Tibial artery (tissue), 4 donors: Measurements from ENCODE around the gene HAGHL.

Source experiments
- DNase-seq, 2 donors: peaks; one replicate each; pipeline ENCODE4 v3.0.0-alpha.2; 2019
- H3K27ac ChIP-seq, 2 donors: fragments of 200-600 bp; sonication (generic) in 1 of 2; 1 replicate in 1 of 2; 2 replicates in 1 of 2; pipeline ENCODE4 v1.5.1; 2018 to 2019; ENCODE audit warnings: mild to moderate bottlenecking in 1 of 2
- H3K27me3 ChIP-seq, 2 donors: fragments of 200-600 bp; sonication (generic) in 1 of 2; one replicate each; pipeline versions ENCODE4 v1.5.1 to v1.6.0; 2016 to 2019
- H3K36me3 ChIP-seq, 3 donors: fragments of 200-600 bp; sonication (generic) in 2 of 3; one replicate each; pipeline ENCODE4 v1.5.1; 2016 to 2019; ENCODE audit warnings: mild to moderate bottlenecking in 2 of 3
- H3K4me1 ChIP-seq, 4 donors: fragments of 200-600 bp; sonication (generic) in 2 of 4; 1 replicate in 3 of 4; 2 replicates in 1 of 4; pipeline ENCODE4 v1.5.1; 2016 to 2019
- H3K4me3 ChIP-seq, 2 donors: fragments of 200-600 bp; sonication (generic) in 1 of 2; 1 replicate in 1 of 2; 2 replicates in 1 of 2; pipeline ENCODE4 v1.5.1; 2018 to 2019; ENCODE audit warnings: mild to moderate bottlenecking in 2 of 2
- H3K9me3 ChIP-seq, 3 donors: fragments of 200-600 bp; sonication (generic) in 1 of 3; one replicate each; pipeline ENCODE4 v1.5.1; 2016 to 2019
- intact Hi-C: fragments of 100-400 bp; cut with DNase I; formaldehyde crosslinking; loops from one replicate; pipeline ENCODE4 v1.15.0; 2023; ENCODE audit warnings: low total_unique reads
- TF ChIP-seq, protein P1 (sequence below), 2 experiments: fragments of 200-600 bp in 1 of 2; fragments of 450-650 bp in 1 of 2; IDR thresholded peaks; one replicate each; pipeline ENCODE4 v1.5.1; 2017 to 2019; ENCODE audit warnings: antibody characterized with exemption in 2 of 2, mild to moderate bottlenecking in 1 of 2, moderate library complexity in 1 of 2

Gene HAGHL

DNA sequence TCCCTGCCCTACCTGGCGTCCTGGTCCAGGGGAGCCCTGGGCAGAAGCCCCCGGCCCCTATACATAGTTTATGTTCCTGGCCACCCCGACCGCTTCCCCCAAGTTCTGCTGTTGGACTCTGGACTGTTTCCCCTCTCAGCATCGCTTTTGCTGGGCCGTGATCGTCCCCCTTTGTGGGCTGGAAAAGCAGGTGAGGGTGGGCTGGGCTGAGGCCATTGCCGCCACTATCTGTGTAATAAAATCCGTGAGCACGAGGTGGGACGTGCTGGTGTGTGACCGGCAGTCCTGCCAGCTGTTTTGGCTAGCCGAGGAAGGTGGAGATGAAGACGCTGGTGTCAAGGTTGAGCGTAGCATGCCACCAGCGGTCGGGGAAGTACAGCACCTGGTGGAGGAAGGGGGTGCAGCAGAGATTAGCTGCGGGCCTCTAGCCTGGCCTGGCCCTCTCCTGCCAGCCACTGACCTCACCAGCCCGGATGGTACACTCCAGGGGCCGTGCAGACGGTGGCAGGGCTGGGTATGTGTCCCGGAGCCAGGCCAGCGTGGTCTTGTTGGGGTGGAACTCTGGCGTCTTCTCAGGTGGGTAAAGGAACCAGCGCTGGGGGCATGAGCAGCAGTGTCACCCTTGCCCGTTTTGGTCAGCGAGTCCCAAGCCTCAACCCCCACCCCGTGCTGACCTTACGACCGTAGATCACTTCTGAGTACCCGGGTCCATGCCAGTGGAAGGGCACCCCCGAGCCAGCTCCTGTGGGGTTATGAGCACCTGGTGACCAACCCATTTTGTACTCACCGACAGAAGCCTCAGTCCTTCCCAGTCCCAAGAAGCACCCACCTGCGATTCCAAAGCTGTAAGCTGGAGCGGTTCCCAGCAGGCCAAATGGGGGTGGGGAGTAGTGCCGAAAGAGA, 44.2 kb upstream of the HAGHL start:
- intact Hi-C loops = no loop called here

DNA sequence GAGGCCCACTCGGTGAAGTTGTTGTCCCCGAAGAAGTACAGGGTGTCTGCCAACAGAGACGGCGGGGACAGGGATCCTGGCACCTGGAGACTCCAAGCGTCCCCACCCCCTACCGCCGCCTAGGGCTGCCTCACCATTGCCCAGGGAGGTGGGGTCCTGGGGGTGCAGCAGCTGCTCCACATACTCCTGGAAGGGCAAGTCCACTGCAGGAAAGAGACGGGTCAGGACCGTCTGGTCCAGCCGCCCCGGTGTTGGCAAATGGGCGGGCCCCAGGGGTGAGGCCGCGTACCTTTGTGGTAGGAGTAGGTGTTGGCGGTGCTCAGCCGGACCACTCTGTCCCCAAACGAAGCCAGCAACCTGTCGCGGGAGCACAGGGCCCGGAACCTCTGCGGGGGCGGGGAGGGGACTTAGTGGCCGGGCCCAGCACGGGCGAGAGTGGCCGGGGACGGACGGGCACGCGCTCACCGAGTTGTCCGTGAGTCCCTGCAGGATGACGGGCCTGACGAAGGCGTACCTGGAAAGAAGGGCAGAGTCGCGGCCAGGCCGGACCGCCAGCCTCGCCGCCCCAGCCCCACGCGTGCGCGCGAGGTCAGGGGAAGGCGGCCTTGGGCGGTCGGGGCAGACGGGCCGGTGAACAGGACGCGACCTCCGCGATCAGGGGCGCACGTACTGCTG, 43.4 kb upstream of the HAGHL start:
- peaks cover 18 to 50% (median 24%) of the 10 kb centered on the region in 3 donors for H3K36me3 ChIP-seq
- intact Hi-C loops = no loop called here

More for the DNA sequence above, 44.2 kb upstream of the HAGHL start:
- Histone ChIP-seq H3K9me3 (no peaks in the 10 kb centered on the region), H3K36me3 (peaks cover 18 to 47% (median 24%) of the 10 kb centered on the region in 3 donors), H3K4me1 (peaks cover 3 to 67% (median 50%) of the 10 kb centered on the region in 4 donors), H3K27ac (no peak overlapping the region), H3K4me3 (peak overlapping the region; percentile 59 to 81), H3K27me3 (no peaks in the 10 kb centered on the region)
- no peak for DNase-seq
- TF ChIP-seq, protein P1, sequence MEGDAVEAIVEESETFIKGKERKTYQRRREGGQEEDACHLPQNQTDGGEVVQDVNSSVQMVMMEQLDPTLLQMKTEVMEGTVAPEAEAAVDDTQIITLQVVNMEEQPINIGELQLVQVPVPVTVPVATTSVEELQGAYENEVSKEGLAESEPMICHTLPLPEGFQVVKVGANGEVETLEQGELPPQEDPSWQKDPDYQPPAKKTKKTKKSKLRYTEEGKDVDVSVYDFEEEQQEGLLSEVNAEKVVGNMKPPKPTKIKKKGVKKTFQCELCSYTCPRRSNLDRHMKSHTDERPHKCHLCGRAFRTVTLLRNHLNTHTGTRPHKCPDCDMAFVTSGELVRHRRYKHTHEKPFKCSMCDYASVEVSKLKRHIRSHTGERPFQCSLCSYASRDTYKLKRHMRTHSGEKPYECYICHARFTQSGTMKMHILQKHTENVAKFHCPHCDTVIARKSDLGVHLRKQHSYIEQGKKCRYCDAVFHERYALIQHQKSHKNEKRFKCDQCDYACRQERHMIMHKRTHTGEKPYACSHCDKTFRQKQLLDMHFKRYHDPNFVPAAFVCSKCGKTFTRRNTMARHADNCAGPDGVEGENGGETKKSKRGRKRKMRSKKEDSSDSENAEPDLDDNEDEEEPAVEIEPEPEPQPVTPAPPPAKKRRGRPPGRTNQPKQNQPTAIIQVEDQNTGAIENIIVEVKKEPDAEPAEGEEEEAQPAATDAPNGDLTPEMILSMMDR (IDR thresholded peaks at IDR 0.05) = no peak

DNA sequence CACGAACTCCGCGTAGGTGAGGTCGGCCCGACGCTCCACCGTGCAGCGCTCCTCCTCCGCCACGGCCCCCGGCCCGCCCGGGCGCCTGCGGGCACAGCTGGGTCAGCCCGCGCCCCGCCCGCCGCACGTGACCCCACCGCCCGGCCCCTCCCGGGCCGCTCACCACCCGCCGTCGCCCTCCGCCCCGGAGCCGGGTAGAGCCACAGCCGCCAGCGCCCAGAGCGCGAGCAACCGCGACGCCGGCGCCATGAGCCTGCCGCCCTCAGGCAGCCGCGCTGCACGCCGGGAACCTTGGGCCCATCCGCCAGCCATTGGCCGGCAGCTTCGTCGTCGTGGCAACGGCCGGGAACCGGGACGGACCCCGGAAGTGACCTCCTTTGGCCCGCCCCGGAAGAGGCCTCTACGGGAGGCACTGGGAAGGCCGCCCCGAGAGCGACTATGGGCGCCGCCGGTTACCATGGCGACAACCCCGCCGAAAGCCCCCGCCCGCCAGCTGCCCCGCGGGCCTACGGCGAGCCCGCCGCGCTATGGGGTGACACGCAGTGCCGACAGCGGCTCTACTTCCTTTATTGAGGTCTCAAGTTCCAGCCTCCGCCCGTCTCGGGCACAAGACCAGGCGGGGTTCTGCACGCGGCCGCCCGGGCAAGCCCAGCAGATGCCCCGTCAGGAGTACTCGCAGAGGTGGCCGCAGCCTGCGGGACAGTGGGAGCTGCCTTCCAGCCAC, 42.7 kb upstream of the HAGHL start, which contains the start of gene JMJD8:
JMJD8 (minus strand) TSS at position 264 of the 724 bp plus-strand sequence; CDS start at position 249, 15 bp downstream.
- H3K4me1 ChIP-seq = peaks cover 3 to 71% (median 56%) of the 10 kb centered on the region in 4 donors
- H3K4me3 ChIP-seq = peak within 1 kb of the TSS; percentile 59 to 60
- peak; percentile 95 to 98 for DNase-seq
- H3K27ac ChIP-seq = peak within 1 kb of the TSS; percentile 67 to 86
- intact Hi-C loops = no loop called here
- H3K27me3 ChIP-seq = no peaks in the 10 kb centered on the region
- TF ChIP-seq, protein P1 (IDR thresholded peaks at IDR 0.05) = no peak
- no peaks in the 10 kb centered on the region for H3K9me3 ChIP-seq
- peaks cover 18 to 50% (median 24%) of the 10 kb centered on the region in 3 donors for H3K36me3 ChIP-seq

More for the DNA sequence above, 43.4 kb upstream of the HAGHL start:
- H3K4me1 ChIP-seq = peaks cover 3 to 67% (median 52%) of the 10 kb centered on the region in 4 donors
- H3K27me3 ChIP-seq = no peaks in the 10 kb centered on the region
- H3K4me3 ChIP-seq = peak overlapping the region; percentile 59 to 60
- no peaks in the 10 kb centered on the region for H3K9me3 ChIP-seq
- peak overlapping the region; percentile 67 to 86 for H3K27ac ChIP-seq
- TF ChIP-seq, protein P1 (IDR thresholded peaks at IDR 0.05) = no peak
- DNase-seq = no peak

DNA sequence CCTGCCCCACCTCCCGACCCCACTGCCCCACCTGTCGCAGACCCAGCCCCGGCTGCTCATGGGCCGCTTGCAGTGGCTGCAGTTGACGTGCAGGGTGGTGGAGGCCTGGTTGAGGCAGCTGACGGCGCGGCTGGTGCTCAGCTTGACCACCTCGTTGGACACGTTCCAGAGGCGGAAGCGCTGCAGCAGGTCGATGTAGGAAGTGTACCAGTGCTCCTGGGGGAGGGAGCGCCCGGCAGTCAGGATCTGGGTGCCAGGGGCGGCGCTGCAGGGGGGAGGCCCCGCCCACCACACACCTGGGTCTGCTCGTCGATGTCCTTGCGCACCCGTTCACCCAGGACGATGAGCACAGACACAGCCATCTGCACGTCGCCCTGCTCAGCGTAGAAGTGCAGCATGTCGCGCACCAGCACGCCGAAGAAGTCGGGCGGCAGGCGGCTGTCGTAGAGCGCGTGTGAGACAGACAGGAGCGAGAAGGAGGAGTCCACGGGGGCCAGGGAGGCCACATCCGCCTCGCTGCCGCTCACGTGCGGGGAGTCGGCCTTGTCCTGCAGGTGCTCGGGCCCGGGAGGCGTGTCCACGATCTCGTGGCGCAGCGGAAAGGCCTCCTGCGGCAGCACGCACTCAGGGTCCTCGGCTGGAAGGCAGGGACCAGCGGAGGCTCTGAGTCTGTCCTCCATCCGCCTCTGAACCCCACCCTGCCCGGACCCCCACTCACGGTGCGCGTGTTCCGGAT, 41.8 kb upstream of the HAGHL start:
- DNase-seq = no peak
- Histone ChIP-seq H3K9me3 (no peaks in the 10 kb centered on the region), H3K36me3 (peaks cover 18 to 50% (median 24%) of the 10 kb centered on the region in 3 donors), H3K27ac (peak overlapping the region in 1 of 2 donors; percentile 86), H3K4me1 (peaks cover 3 to 75% (median 62%) of the 10 kb centered on the region in 4 donors), H3K27me3 (no peaks in the 10 kb centered on the region), H3K4me3 (peak overlapping the region; percentile 59 to 60)
- TF ChIP-seq, protein P1 (IDR thresholded peaks at IDR 0.05) = no peak
- intact Hi-C loops = no loop called here
